NCI-H460 (cell line): ENCODE results near the gene IFIT3. TPM values are rescaled to one million over a fixed set of nuclear protein-coding genes. Genes with fewer than 3 reads are reported as not detected.
"Not testable (repeated sequence)": the region's sequence is repeated elsewhere in the genome, so short reads cannot be mapped to it uniquely, and the experiment has no call there.

ENCODE experiments used
- DNase-seq: peaks from one replicate; pipeline ENCODE4 v3.0.0-alpha.2; 2016; ENCODE audit warnings: low read depth; ENCODE audit errors: extremely low read depth
- total RNA-seq: library from RNA; depleted of rRNA; stranded (reverse); fragments of >200 nt; shearing (Covaris generic); gene quantifications from 2 replicates; pipeline ENCODE4 v1.2.3, GENCODE V29; 2014

Gene IFIT3
- total RNA-seq, 1 experiment from 2014 or later, result 3.1 TPM

- not testable (repeated sequence) for DNase-seq
Observed at GRCh38 chr10:89331487-89332122, 3.8 kb downstream of the IFIT3 start.

DNA sequence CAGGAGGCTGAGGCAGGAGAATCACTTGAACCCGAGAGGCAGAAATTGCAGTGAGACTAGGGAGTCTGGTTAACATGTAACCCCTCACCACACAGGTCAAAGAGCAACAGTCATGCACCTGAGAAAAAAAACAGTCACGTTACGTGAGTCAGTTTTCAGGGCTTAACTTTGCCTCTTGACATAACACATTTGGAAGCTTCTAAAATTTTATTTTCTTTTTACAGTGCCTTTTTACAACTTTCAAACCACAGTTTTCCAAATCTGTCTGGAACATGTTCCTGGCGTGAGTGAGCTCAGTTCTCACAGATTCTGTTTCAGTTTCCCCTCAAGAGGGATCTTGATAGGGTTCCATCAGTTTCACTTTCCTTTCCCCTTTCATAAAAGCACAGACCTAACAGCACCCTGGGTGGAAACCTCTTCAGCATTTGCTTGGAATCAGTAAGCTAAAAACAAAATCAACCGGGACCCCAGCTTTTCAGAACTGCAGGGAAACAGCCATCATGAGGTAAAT is 4.4 kb downstream of the IFIT3 start:
- no peak for DNase-seq

GRCh38 chr10:89335226-89335625 is 7.4 kb downstream of the IFIT3 start:
- DNase-seq, result no peak

DNA sequence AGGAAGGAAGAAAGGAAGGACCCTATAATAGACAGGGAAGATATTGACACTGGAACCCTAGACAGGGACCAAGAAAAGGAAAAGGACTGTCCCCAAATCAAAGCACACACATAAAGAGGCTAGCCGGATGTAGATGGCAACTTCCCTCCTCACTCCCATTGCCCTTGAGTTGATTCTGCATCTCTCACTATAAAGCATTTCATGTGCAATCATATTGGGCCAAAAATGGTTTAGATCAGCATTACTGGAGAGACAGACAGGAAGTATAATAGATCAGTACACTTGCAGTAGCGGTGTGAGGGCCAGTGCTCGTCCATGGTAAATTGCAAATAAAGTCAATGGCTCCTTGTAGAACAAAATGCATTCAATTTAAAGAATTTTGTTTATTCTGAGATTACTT is 8.4 kb downstream of the IFIT3 start:
- no peak for DNase-seq

DNA sequence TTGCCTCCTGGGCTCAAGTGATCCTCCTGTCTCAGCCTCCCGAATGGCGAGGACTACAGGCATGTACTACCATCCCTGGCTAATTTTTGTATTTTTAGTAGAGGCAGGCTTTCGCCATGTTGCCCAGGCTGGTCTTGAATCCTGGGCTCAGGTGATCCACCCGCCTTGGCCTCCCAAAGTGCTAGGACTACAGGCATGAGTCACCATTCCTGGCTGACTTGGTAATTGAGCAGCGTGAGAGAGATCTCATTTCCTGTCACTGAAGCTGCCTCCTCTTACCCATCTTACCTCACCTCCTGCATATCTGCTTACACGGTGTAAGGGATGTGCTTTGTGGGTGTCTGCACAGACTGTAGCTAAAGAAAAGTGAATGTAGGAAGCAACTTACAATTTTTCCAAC is 9.7 kb downstream of the IFIT3 start:
- no peak for DNase-seq

- no peak for DNase-seq
Observed at GRCh38 chr10:89338713-89339112, 10.9 kb downstream of the IFIT3 start.

GRCh38 chr10:89339875-89340274 is 12.1 kb downstream of the IFIT3 start:
- DNase-seq, result no peak

DNA sequence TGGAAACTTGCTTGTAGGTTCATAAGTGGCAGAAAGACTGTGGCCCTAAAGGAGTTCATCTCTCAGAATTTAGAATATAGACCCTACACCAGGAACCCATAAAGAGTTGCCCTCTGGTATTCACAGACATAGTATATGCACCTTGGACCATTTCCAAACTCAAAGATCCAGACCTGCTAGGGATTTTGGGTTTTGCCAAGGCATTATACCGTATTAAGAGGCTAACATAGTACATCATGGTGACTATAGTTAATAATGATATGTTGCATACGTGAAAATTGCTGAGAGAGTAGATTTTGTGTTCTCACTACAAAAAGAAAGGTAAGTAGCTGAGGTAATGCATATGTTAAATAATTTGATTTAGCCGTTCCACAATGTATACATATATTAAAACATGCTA is 13.9 kb downstream of the IFIT3 start:
- no peak for DNase-seq

DNA sequence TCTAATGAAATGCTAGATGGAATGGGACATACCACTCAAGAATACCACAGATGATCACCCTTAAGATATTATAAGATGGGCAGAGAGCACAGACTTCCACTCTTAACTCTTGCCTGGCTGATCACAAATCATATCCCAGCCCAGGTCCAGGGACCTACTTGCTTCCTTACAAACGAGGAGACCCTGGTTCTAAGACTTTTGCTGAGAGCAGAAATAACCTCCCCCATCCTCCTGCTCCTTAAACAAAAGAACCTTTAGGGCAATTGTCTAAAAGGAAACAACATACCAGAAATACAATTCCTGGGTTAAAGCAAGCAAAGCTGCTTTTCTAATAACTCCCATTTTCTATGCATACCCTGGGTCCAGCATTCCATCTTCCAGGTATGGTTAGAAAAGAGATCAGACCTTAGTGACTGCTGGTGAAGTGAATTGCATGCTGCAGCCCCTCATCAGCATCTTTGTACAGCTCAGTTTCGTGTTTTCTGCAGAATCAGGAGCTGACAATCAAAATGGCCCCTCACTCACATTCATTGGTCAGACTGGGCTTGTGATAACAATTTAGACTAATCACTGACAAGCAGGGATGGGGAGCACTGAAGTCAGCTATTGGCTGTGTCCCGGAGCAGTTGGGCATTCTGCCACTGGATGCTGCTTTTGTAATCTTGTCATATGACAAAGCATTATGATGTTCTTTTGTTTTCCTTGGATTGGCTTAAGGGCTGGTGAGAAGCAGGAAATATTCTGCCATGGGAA is 14.6 kb downstream of the IFIT3 start:
- DNase-seq, result peak; percentile 45

- DNase-seq, result no peak
Observed at GRCh38 chr10:89343089-89343767, 15.4 kb downstream of the IFIT3 start.

DNA sequence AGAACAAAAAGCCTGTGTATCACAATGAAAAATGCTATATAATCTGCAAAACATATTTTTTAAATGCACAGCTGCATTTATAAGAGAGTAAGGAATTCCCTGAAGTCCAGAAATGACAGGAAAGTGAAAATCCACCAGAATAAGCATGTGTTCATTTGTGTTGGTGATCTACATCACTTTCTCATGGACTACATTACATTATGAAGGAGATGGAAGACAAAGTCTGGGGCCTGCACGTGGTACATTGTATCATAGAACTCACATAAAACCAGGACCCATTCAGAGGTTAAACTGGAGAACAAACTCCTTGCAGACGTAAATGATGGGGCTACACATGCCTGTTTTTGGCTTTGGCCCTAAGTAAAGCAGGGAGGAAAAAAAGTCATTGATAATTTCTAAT is 16.4 kb downstream of the IFIT3 start:
- DNase-seq, result no peak

DNA sequence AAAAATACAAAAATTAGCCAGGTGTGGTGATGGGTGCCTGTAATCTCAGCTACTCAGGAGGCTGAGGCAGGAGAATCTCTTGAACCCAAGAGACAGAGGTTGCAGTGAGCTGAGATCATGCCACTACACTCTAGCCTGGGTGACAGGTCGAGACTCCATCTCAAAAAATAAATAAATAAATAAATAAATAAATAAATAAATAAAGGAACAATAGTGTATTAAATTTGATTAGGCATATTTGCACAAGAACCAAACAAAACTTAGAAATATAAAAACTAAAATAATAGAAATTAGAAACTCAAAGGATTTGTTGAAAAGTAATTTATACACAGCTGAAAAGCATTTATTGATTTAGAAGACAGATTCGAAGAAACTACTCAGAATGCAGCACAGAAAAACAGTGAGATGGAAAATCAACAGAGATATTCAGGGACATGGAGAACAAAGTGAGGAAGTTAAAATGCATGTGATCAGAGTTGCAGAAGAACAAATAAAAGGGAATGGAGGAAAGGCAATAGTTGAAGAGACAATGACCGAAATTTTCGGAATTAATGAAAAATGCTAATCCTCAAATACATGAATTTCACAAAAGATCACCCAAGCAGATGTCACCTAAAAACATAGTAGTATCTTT is 17.7 kb downstream of the IFIT3 start:
- DNase-seq, result no peak

GRCh38 chr10:89346405-89347254 is 18.8 kb downstream of the IFIT3 start:
- peak; percentile 47 for DNase-seq

DNA sequence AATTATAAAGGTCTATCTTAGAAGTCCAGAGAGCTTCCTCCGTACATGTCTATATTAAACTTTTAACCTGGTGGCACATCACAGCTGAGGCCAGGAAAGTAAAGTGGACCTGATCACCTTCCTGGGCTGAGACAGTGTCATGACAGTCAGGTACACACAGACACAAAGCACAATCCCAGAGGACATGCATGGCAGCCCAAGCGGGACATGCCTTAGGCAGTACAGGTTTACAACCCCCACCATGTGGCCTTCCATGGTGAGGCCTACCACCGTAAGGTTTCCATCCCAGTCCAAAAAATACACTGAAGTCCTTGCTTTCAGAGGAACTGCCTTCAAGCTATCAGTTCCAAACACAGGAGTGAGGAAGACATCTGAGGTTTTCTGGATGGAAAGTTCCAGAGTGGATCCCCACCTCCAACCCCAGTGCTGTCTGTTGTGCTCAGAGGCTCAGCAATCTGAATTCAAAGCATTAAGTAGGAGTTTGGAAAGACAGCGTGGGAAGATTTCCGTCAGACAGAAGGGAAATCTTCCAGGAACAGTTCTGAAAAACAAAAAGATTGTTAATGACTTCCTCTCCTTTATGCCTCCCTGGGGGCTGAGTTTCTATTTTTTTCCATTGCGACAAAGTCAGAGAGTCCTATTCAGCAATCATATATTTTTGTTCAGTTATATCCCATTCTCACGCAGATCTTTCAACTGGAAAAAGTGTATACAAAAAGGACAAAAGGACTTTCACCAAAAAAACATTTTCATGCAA is 20.1 kb downstream of the IFIT3 start:
- no peak for DNase-seq

DNA sequence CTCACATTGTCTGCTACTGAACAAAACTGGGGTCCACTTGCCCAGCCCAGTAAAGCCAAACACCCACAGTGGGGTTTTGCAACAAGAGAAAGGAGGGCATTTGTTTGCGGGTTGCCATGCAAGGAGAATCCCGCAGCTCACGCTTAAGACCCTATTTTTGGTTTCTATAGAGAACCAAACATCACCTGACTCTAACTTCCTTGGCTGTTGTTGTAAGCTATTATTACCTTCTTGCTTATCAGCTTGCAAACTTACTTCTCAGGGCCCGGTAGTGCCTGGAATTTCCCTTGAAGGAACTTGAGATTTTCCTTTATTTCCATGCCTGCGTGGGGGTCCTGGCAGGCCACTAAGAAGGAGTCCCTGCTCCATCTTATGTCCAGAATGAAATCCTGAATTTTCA is 20.7 kb downstream of the IFIT3 start:
- DNase-seq, result no peak

DNA sequence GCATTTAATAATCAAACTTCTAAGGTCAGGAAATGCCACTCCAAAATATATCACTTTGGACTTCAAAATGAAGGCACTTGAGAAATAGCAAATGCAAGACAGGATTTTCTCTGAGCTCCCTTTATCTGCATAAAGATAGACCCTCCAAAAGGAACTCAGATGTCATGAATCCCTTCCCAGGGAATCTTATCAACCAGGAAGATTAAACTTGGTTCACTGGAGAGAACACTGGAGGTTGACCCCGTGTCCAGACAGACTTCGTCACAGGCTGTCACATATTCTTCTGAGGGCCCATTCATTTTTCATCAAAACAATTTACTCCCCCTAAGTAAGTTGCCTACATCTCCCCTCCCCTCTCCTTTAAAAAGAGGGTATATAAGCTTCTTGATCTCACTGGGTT is 21.2 kb downstream of the IFIT3 start:
- DNase-seq, result no peak

DNA sequence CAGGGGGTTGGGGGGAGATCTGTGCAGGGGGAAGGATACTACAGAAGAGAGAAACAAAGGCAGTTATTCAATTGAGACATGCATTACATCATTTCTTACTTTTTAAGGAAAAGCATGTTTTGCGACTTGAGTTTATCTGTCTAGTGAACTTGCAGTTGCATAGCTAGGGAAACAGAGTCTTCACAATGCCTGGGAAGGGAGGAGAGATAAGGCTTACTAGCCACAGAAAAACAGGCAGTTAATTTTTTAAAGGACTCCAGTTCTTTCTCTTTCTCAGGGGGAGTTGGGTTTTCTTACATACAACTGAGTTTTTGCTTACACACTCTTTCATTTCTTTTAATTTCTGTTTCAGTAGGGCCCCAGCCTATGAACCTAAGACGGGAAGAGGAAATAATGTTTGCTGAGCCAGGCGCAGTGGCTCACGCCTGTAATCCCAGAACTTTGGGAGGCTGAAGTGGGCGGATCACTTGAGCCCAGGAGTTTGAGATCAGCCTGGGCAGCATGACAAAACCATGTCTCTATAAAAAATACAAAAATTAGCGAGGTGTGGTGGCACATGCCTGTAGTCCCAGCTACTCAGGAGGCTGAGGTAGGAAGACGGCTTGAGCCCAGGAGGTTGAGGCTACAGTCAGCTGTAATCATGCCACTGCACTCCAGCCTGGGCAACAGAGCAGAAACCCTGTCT is 23.0 kb downstream of the IFIT3 start:
- DNase-seq, result not testable (repeated sequence)

GRCh38 chr10:89351412-89351779 is 23.6 kb downstream of the IFIT3 start:
- DNase-seq, result no peak
